Measurements from ENCODE around the gene STEAP4.
"Not testable (repeated sequence)": the region's sequence is repeated elsewhere in the genome, so short reads cannot be mapped to it uniquely, and the experiment has no call there.

Gene STEAP4

GRCh38 chr7:88269586-88269985, 37.1 kb downstream of the STEAP4 start:
- TF ChIP-seq CTCF (IDR thresholded peaks at IDR 0.05; ENCODE audit: low read depth, low read length), result no peak
- DNase-seq (ENCODE audit: extremely low read depth, low read depth), result no peak

- DNase-seq (ENCODE audit: extremely low read depth, low read depth), result no peak
- TF ChIP-seq CTCF (IDR thresholded peaks at IDR 0.05; ENCODE audit: low read depth, low read length), result no peak
These were observed 37.8 kb downstream of the STEAP4 start for GRCh38 chr7:88268858-88269257.

GRCh38 chr7:88268051-88268450, 38.6 kb downstream of the STEAP4 start:
- DNase-seq (ENCODE audit: extremely low read depth, low read depth), result no peak
- TF ChIP-seq CTCF (IDR thresholded peaks at IDR 0.05; ENCODE audit: low read depth, low read length), result no peak

GRCh38 chr7:88267421-88267820, 39.3 kb downstream of the STEAP4 start:
- TF ChIP-seq CTCF (IDR thresholded peaks at IDR 0.05; ENCODE audit: low read depth, low read length), result no peak
- DNase-seq (ENCODE audit: extremely low read depth, low read depth), result no peak

- not testable (repeated sequence) for DNase-seq (ENCODE audit: extremely low read depth, low read depth)
These were observed 41.7 kb downstream of the STEAP4 start for GRCh38 chr7:88264987-88265386.

- no peak for TF ChIP-seq CTCF (IDR thresholded peaks at IDR 0.05; ENCODE audit: low read depth, low read length)
- no peak for DNase-seq (ENCODE audit: extremely low read depth, low read depth)
These were observed 44.1 kb downstream of the STEAP4 start for GRCh38 chr7:88262562-88262961.

- no peak for TF ChIP-seq CTCF (IDR thresholded peaks at IDR 0.05; ENCODE audit: low read depth, low read length)
- DNase-seq (ENCODE audit: extremely low read depth, low read depth), result no peak
These were observed 46.0 kb downstream of the STEAP4 start for GRCh38 chr7:88260719-88261118.

GRCh38 chr7:88259656-88260380, 46.9 kb downstream of the STEAP4 start:
- no peak for DNase-seq (ENCODE audit: extremely low read depth, low read depth)
- TF ChIP-seq CTCF (IDR thresholded peaks at IDR 0.05; ENCODE audit: low read depth, low read length), result no peak

GRCh38 chr7:88258296-88258695, 48.4 kb downstream of the STEAP4 start:
- not testable (repeated sequence) for DNase-seq (ENCODE audit: extremely low read depth, low read depth)
